Stomach smooth muscle (tissue), 2 donors: Measurements from ENCODE around the gene SV2B.

ENCODE experiments used
- H3K27ac ChIP-seq: one replicate; pipeline ENCODE4 v1.7.0; 2013; ENCODE audit warnings: mild to moderate bottlenecking, low read length, inconsistent platforms
- H3K27me3 ChIP-seq, 2 donors: one replicate each; pipeline ENCODE4 v1.7.0; 2013; ENCODE audit warnings: low read length in 2 of 2; ENCODE audit not compliant: insufficient read depth in 2 of 2, control insufficient read depth in 1 of 2
- H3K36me3 ChIP-seq, 2 donors: one replicate each; pipeline ENCODE4 v1.7.0; 2013; ENCODE audit warnings: low read length in 2 of 2; ENCODE audit not compliant: control insufficient read depth in 2 of 2, insufficient read depth in 2 of 2
- H3K4me1 ChIP-seq: one replicate; pipeline ENCODE4 v1.7.0; 2013; ENCODE audit warnings: low read length; ENCODE audit not compliant: control insufficient read depth, insufficient read depth
- H3K4me3 ChIP-seq, 2 donors: one replicate each; pipeline ENCODE4 v1.7.0; 2013; ENCODE audit warnings: low read length in 2 of 2
- H3K9ac ChIP-seq, 2 donors: one replicate each; pipeline ENCODE4 v1.7.0; 2013; ENCODE audit warnings: low read length in 2 of 2, mild to moderate bottlenecking in 1 of 2
- H3K9me3 ChIP-seq, 2 donors: one replicate each; pipeline ENCODE4 v1.7.0; 2013; ENCODE audit warnings: low read length in 2 of 2; ENCODE audit not compliant: control insufficient read depth in 2 of 2
- donor health status: healthy.
- donor health status: Pancreatic carcinoma.

Gene SV2B

GRCh38 chr15:91122296-91122695 lies 22.2 kb downstream of the SV2B start:
- Histone ChIP-seq H3K9me3 (no peaks in the 10 kb centered on the region), H3K9ac (no peak overlapping the region), H3K4me1 (no peaks in the 10 kb centered on the region), H3K36me3 (no peaks in the 10 kb centered on the region), H3K4me3 (no peak overlapping the region), H3K27ac (no peak overlapping the region), H3K27me3 (no peaks in the 10 kb centered on the region)

DNA sequence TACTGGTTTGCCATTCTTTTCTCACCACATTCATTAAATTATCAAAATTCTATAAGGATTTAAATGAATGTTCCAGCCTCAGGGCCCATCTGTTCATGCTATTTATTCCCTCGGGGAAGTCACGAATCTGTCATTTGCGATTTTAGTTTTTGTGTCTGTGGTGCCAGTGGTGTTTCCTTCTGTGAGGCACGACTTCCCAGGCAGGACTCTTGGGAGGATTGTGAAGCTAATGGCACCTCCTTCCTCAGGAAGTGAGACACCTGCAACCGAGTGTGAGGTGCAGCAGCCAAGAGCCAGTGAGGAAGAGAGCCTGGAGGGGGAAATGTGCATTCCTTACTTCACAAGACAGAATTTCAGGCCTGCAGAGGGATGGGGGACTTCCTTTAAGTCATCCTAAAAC lies 24.1 kb downstream of the SV2B start:
- Histone ChIP-seq H3K27me3 (peaks cover 0 to 3% of the 10 kb centered on the region in 2 donors), H3K9ac (no peak overlapping the region), H3K27ac (no peak overlapping the region), H3K9me3 (no peaks in the 10 kb centered on the region), H3K4me1 (no peaks in the 10 kb centered on the region), H3K36me3 (no peaks in the 10 kb centered on the region), H3K4me3 (no peak overlapping the region)

DNA sequence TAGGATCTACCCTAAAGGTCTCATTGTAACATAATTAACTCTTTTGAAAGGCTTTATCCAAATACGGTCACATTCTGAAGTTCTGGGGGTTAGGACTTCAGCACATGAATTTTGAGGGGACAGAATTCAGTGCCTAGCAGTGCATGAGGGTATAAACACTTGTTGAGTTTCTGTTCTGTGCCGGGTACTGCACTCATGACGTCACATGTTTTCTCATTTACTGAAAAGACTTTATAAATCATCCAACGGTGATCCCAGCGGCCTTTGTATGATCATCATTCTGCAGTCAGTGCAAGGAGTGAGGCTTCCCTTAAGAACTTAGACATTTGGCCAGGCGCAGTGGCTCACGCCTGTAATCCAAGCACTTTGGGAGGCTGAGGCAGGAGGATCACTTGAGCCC lies 25.1 kb downstream of the SV2B start:
- H3K9me3 ChIP-seq: no peaks in the 10 kb centered on the region
- H3K4me1 ChIP-seq: no peaks in the 10 kb centered on the region
- H3K4me3 ChIP-seq: no peak overlapping the region
- H3K27me3 ChIP-seq: peaks cover 0 to 10% of the 10 kb centered on the region in 2 donors
- H3K36me3 ChIP-seq: no peaks in the 10 kb centered on the region
- no peak overlapping the region for H3K9ac ChIP-seq
- no peak overlapping the region for H3K27ac ChIP-seq

DNA sequence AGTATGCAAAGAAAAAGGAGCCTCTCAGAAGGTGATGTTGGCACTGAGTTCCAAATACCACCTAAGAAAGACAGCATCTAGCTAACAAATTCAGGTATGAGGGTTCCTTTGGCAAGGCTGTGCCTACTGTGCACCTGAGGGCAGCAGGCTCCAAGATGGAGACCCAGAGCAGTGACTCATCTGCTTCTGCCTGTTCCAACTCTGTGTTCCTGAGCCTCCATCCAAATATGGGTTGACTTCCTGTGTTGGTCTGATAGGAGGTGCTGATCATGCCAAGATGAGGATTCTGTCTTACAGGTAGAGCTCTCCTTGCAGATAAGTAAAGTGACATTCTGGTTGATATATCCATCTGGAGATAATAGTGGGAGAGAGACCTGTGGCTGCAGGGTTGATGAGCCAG lies 26.0 kb downstream of the SV2B start:
- no peaks in the 10 kb centered on the region for H3K4me1 ChIP-seq
- H3K36me3 ChIP-seq: no peaks in the 10 kb centered on the region
- no peak overlapping the region for H3K27ac ChIP-seq

DNA sequence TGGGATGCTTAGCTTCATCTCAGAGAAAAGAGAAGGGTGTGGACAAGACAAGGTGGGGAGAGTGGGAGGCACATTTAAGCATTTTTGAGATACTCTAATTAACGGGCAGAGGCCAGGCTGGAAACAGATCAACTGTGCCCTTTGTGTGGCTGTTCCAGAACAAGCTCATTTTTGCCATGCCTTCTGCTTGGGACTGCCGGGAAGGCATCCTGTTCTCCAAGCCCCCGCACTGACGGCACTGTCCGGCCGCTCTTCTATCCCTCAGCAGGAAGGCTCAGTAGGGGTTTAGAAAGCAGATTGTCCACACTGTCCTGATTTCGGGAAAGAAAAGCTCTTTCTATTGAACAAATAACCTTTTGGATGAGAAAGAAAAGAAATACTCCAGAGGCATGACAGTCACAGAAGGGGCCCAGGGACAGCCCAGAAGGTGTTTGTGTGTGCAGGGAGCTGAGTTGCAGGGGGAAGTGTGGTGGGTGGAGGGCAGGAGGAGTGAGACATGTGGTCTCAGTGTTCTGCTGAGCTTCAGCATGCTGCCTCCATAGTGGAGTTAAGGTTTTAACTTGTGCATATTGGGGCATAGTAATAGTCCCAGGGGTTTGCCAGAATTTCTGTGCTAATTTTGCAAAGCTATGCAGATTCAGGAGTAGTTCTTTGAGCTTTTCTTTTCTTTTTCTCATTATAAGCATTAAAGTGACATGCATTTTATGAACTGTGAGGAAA lies 27.3 kb downstream of the SV2B start:
- no peaks in the 10 kb centered on the region for H3K9me3 ChIP-seq
- no peak overlapping the region for H3K9ac ChIP-seq
- H3K27me3 ChIP-seq: peaks cover 0 to 13% of the 10 kb centered on the region in 2 donors
- no peak overlapping the region for H3K4me3 ChIP-seq
- H3K27ac ChIP-seq: no peak overlapping the region
- no peaks in the 10 kb centered on the region for H3K36me3 ChIP-seq
- no peaks in the 10 kb centered on the region for H3K4me1 ChIP-seq

More for the DNA sequence above, 26.0 kb downstream of the SV2B start:
- no peak overlapping the region for H3K4me3 ChIP-seq
- H3K9ac ChIP-seq: no peak overlapping the region
- H3K27me3 ChIP-seq: peaks cover 0 to 13% of the 10 kb centered on the region in 2 donors
- H3K9me3 ChIP-seq: no peaks in the 10 kb centered on the region

- Histone ChIP-seq H3K27me3 (peaks cover 0 to 13% of the 10 kb centered on the region in 2 donors), H3K36me3 (no peaks in the 10 kb centered on the region), H3K4me3 (no peak overlapping the region), H3K4me1 (no peaks in the 10 kb centered on the region), H3K9ac (no peak overlapping the region), H3K27ac (no peak overlapping the region), H3K9me3 (no peaks in the 10 kb centered on the region)
Observed at GRCh38 chr15:91128016-91128415, 28.0 kb downstream of the SV2B start.

DNA sequence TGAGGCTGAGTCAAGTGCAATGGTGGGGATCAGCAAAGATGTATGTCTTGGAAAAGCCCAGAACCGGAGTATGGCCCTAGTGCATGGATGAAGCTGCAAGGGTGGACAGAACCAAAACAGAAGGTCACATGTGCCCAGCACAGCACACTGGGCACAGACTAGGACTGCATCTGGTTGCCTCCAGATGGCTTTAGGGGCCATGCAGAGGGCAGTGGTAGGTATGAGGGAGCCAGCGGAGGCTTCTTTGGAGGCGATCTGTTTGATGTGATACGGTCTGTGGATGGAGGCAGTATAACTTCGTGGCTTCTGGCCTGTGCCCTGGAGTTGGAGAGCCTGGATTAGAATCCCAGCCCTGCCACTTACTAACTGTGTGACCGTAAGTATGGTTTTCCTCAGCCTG lies 29.4 kb downstream of the SV2B start:
- Histone ChIP-seq H3K9ac (no peak overlapping the region), H3K36me3 (no peaks in the 10 kb centered on the region), H3K4me3 (no peak overlapping the region), H3K27ac (no peak overlapping the region), H3K4me1 (no peaks in the 10 kb centered on the region), H3K27me3 (peaks cover 0 to 16% of the 10 kb centered on the region in 2 donors), H3K9me3 (no peaks in the 10 kb centered on the region)

DNA sequence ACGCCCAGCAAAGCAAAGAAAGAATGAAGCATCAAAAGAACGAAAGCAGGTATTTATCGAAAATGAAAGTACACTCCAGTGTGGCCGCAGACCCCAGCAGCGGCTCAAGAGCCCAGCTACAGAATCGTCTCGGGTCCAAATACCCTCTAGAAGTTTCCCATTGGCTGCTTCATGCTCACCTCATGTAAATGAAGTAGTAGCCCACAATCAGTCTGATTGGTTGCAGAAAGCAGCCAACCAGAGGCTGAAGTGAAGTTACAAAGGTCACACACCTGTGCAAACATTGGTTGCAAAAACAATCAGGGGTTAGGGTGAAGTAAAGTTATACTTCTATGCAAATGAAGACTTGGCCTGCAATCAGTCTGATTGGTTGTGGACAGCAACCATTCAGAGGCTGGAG lies 32.0 kb downstream of the SV2B start:
- Histone ChIP-seq H3K9me3 (no peaks in the 10 kb centered on the region), H3K4me1 (no peaks in the 10 kb centered on the region), H3K4me3 (no peak overlapping the region), H3K36me3 (no peaks in the 10 kb centered on the region), H3K27me3 (peaks cover 0 to 16% of the 10 kb centered on the region in 2 donors), H3K27ac (no peak overlapping the region), H3K9ac (no peak overlapping the region)

DNA sequence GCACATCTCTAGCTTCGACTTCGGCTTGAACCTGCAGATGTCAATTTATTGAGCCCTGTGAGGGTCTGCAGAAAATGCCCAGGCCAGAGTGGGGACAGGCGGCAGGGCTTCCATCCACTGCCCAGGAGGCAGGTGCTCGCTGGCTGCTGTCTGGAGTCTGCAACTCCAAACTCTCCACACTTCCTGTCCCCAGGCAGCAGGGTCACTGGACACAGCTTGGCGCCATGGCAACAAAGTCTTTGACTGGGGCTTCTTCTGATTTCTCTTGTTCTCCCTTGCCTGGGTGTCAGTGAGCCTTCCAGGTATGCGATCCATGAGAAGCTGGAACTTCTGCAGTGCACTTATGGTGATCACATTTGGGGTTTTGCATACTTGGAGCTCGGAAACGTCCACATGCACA lies 33.5 kb downstream of the SV2B start:
- H3K9ac ChIP-seq: no peak overlapping the region
- H3K4me1 ChIP-seq: no peaks in the 10 kb centered on the region
- peaks cover 0 to 13% of the 10 kb centered on the region in 2 donors for H3K27me3 ChIP-seq
- no peak overlapping the region for H3K4me3 ChIP-seq
- peaks cover 0 to 3% of the 10 kb centered on the region in 2 donors for H3K9me3 ChIP-seq
- H3K27ac ChIP-seq: no peak overlapping the region
- no peaks in the 10 kb centered on the region for H3K36me3 ChIP-seq

GRCh38 chr15:91135201-91136130 lies 35.4 kb downstream of the SV2B start:
- H3K36me3 ChIP-seq: no peaks in the 10 kb centered on the region
- H3K9me3 ChIP-seq: peaks cover 0 to 3% of the 10 kb centered on the region in 2 donors
- H3K4me1 ChIP-seq: no peaks in the 10 kb centered on the region
- no peak overlapping the region for H3K9ac ChIP-seq
- H3K27ac ChIP-seq: no peak overlapping the region
- H3K27me3 ChIP-seq: peaks cover 0 to 3% of the 10 kb centered on the region in 2 donors
- H3K4me3 ChIP-seq: no peak overlapping the region
